Activated CD4-positive, alpha-beta T cell treated with anti-CD3 and anti-CD28 coated beads for 4 hours (primary cell): ENCODE results near the gene RPS6KA2.

Experiments
- DNase-seq, 2 donors: peaks; one replicate each; pipeline ENCODE4 v3.0.0-alpha.2; 2020

The RPS6KA2 gene

DNA sequence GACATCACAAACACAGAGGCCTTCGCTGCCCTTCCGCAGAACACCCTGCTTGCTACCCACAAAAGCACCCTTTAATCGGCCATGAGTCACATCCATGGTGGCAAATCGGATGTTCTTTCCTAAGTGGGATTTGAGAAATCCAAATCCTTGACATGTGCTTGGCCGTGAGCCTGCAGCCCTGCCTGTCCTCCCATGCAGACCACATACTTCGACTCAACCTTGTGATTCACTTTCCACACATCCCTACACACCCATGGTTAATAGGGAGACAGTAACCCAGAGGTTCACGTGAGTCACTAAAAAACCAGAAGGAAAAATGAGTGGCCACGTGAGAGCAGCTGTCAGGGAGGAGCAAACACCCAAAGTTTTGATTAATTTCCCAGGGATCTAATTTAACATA is 59.9 kb downstream of the RPS6KA2 start:
- no peak for DNase-seq

DNA sequence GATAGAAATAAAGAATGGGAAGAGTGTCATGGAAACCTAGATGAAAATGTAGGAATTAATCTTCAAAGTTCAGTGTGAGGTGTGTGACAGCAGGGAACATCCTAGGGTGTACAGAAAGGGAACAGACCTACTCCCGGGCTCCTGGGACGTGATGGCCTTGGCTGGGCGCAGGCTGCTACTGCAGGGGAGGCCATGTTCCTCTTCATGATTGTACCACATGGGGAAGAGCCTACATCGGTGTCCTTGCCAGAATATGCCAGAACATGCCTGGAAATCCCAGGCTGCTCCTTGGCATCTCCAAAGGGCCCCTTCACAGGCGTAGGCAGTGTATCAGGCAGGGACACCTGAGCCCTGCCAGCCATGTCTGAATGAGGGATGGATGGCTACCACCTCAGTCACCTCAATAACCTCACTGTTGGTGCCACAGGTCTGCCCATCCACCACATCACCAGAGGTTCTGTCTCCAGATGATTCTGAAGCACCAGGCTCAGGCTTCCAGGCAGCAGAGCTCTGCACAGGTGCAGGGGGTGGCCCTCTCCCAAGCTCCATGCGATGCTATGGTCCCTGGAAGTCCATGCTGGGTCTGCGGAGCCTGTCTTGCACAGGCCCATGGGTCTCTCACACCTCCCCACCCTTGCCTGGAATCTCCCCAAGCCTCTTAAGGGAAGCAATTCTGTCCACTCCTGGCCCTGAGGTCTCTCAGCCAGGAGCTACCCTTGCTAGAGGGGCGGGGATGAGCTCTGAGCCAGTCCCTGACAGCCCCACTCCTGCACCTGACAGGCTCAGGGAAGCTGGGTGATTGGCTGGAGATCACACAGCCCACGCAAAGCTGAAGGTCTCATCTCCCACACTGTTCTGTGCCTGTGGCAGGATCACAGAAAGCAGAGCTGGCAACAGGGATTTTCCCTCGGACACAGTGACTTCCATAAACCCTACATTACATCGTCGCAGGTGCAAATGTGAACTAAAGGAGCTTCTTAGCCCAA is 60.7 kb downstream of the RPS6KA2 start:
- no peak for DNase-seq

DNA sequence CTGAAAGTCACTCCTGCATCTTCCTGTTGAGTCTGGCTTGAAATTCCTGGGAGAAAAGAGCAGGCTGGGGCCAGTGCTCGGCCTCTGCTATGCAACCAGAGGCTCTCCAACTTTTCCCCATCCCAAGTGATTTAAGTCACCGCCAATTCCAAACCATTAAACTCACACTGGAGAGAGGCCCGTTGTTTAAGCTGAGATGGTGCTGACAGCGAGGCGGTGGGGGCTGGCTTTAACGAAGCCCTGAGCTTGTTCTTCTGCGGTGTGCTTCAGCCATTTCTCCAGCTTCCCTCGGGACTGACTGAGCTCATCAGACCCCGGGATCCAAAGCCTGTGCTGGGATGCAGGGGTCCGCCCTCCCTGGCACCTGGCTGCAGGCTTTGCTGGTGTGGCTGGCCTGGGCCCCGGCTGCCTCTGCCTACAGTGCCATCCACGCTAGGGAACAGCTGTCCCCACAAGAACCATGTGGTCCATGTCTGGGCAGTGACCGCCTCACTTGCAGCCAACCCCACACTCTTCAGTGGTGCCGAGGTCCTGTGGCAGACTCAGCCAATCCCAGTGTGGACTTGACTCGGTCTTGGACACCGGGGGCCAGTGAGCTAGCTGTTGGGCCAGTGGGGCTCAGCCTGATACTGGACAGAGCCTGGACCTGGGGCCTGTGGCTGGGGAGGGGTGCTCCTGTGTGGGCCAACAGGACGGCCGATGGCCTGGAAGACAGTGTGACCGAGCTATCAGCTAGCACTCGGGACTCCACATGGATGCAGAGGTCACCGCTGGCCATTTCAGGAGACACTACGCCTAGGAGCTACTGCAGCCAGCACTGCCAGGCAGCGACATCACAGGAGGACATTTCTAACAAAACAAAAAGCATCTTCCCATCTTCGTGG is 61.7 kb downstream of the RPS6KA2 start:
- no peak for DNase-seq

DNA sequence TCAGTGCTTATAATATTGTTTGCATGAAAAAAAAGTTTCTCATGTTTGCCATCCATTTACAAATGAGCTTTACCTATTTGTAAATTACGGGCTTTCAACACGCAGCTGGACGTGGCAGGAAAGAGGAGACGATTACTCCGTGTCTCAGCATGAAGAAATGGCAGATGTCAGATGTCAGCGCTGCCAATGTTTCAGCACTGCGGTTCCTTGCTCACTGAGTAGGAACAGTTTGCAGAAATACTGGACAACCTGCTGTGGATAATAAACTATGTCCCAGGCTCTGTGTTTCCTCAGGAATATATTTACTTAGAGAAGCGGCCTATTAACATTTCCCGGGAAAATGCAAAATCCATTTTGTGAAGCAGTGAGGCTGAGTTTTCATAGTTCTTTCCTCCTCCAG is 63.2 kb downstream of the RPS6KA2 start:
- no peak for DNase-seq

DNA sequence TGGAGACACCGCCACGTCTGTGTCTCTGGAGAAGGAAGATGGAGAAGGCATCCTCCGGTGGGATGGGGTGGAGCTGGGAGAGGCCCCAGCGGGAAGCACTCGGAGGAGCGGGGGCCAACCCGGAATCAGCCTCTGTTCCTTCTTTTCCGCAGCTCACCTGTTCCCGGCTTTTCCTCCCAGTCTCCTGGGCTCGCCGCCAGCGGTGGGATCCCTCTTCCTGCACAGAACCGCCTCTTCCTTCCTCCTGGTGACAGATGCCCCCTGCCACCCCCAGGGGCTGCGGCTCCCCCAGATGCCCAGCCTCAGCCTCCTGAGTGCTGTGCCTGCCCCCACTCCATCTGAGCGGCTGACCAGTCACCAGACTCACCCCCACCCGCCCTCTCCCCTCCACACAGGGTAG is 63.9 kb downstream of the RPS6KA2 start:
- DNase-seq, result no peak

DNA sequence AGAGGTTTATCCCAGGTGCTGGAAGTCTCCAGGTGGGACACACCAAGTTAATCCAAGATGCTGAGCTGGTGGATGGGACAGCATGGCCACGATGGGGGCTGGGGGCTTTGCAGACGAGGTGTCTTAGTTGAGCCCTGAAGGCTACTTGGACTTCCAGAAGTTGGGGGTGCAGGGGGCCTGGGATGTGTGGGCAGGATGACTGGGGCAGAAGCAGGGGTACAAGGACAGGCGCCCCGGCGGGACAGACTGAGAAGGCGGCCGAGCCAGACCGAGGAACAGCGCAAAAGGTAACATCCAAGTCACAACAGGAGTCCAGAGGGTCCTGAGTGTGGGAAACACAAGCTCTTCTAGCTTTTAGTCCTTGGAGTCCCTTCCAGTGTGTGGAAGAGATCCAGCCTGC is 64.3 kb downstream of the RPS6KA2 start:
- DNase-seq, result no peak

DNA sequence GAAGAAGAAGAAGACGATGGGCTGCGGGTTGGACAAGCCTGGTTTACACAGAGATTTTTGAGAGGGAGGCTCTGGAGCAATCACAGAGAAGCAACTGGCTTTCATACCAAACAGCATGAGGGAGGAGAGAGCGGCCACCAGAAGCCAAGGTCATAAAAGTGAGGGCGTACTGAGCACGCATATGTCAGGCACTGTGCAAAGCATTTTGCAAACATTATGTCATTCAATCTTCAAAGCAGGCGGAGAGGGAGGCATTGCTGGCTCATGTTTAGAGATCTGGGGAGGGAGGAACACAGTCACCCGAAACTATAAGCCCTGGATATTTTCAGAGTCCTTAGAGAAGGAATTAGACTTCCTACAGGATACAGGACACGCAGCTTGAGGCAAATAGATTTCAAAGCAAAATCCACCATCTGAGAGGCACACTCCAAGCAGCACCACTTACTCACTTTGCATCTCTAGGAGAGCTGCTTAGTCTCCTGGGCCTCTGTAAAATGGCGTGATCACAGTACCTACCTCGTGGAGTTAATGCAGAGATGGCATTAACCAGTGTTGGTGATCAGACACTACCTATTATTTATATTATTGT is 65.2 kb downstream of the RPS6KA2 start:
- no peak for DNase-seq

DNA sequence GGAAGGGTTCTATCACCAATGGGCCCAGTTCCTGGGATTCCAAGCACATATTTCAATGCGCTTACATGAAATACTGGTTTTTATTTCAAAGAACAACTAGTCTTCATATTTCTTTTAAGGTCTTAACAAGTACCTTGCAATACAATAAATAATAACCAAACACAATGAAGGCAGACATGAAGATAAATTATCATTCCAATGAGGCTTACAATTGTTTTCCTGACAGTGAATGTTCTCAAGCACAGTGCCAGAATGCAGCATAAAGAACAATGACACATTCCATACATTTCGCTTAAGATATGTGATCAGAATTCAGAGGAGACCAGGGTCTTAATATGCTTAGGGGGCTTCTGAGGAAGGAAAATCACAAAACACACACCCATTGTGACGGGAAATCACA is 66.8 kb downstream of the RPS6KA2 start:
- no peak for DNase-seq

DNA sequence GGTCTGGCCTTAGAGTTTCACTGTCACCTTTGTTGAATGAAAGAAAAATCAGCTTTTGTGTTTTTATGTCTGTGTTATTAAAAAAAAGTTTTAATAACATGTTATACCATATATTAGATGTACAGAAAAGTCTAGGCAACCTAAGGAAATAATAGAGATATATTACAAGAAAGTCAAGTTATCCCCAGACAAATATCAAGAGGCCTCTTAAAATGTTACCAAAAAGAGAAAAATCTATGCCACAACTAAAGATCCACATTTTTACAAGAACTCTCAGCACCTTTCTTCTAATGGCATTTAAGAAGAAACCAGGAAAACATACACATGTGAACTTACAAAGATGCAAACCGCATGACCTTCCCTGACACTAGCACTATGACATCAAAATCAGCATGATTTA is 67.4 kb downstream of the RPS6KA2 start:
- DNase-seq, result no peak

DNA sequence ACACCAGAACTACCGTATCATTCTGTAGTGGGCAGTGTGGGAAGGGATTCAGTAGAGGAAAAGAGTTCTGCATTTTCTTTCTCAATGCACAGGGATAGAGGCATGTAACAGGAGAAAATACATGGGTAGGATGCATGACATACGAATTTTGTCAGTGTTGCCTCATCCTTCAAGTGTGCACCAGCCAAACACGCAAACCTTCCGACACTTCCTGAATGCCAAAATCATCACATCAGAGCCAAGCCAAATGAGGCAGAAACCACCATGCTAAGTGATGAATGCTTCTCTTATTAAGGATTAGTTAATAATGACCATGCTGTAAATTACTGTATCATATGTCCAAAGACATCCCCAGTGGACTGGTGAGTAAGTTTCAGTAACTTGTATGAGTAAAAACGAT is 67.8 kb downstream of the RPS6KA2 start:
- DNase-seq, result no peak

DNA sequence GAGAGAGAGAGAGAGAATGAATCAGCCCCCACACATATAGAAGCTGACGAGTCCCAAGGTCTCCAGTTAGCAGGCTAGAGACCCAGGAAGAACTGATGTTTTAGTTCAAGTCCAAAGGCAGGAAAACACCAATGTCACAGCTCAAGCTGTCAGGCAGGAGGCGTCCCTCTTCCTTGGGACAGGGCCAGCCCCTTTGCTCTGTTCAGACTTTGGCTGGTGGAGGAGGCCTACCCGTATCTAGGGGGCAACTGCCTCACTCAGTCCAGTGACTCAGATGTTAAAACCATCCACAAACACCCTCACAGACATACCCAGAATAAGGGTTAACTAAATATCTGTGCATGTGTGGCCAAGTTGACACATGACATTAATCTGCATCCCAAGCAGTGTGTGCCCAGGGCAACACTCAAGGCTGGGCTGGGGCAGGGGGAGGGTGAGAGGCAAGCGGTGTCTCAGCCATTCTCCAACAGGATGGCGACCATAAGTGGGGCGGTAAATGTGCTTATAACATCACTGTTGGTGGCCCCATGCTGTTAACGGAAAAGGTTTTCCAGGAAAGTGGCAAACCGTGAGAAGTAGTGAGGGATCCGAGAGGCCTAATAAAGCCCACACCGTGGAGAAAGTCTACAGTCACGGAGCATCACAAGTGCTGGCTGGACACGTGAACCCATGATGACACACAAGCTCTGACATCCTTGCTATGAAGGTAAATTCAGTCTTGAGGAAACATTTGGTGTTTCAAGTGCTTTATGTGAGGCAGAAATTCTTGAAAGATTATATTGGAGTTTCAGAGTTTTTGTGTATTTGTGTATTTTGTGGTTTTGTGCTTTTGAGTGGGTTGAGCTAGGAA is 68.7 kb downstream of the RPS6KA2 start:
- DNase-seq, result no peak

DNA sequence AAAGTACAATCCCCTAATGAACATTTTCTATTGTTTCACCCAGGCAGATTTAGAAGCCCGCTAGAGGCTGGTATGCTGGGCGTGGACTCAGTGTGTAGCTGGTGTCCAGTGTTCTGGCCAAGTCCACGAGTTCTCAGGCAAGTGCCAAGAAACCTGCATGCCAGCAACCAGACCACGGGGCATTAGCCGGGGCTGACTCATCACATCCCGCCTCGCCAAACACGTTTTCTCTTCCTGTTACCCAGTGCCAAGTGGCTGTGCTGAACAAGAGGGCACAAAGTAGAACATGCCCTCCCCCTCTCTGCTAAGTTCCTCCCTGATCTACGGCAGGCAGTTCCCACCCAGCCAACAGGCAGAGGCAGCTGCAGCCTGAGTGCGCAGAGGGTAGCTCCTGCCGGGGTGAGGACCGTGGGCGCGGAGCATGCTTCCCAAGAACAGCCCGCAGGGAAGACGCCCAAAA is 70.2 kb downstream of the RPS6KA2 start:
- DNase-seq, result no peak

DNA sequence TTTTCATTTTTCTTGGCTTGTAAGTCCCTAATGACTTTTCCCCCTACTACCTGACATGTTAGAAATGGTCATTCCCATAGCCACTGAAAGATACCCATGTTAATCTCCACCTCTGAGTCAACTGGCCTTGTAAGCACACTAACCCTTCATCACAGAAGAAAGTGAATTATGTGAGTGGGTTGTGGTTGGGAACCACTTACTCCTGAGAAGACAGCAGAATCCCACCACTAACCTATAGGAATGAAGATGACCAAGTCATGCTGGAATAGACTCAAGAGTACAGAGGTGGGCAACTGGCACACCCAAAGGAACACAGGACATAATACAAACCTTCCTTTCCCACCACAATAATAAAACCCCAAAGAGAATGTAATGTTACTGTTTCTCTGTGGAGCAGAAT is 70.7 kb downstream of the RPS6KA2 start:
- no peak for DNase-seq

DNA sequence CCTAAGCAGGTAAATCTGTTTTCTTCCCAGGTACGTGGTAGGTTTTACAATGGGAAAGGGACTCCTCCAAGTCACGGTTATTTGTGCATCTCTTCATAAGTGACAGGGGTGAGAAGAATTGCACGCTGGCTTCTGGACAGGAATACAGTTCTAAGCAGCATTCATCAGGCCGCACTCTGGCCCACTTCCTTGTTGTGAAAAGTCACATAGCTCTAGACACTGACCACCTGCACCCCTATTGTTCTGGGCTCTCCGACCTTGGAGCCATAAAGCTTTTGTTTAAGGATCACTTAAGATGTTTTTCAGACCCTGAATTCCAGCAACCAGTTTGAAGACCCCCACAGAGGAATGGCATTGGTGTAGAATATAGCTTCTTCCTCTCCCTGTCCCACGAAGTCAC is 72.0 kb downstream of the RPS6KA2 start:
- no peak for DNase-seq

DNA sequence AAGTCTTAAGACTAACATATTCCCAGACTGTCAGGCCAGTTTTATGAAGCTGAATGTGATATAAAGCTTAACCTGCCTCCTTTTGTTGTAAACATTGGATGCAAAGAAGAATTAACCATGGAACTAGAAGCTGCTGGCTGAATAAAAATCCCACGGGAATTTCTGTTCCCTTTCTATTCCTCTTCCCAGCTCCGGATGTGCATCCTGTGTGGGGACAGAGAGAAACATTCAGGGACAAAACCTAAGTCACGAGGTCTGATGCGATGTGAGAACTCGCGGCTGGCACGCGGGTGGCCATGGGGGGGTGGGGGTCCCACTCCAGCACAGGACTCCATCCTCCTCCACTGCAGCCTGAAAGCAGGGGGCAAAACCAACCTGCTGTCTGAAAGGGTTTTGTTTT is 72.7 kb downstream of the RPS6KA2 start:
- DNase-seq, result no peak

DNA sequence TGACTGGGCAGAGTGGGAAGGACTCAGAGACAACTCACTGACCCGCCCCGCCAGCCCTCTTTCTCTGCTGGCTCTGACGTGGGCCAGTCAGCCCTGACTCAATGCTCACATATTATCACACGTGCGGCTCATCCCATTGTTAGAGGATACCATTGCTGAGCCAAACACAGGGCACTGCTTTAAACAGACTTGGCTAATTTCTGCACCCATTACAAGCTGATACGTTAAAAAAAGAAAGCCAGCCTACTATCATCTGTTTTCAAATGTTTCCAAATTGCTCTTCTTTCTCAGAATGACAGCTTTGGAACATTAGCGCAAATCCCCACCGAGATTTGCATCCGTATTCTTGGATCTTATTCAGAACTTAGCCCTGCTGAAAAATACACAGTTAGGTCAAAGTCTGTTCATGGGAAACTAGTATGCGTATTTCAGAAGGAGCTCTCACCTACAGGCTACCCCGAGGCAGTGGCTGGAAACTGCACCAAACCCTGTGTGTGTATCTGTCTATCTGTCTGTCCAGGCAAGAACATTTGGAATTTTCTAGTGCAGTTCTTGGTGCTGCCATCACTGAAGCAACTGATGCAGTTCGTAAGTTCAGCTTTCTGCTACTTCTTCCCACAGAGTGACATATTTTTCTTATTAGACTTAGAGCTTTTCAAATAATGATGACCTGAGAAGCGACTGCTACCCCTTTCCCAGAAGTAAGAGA is 73.3 kb downstream of the RPS6KA2 start:
- no peak for DNase-seq

DNA sequence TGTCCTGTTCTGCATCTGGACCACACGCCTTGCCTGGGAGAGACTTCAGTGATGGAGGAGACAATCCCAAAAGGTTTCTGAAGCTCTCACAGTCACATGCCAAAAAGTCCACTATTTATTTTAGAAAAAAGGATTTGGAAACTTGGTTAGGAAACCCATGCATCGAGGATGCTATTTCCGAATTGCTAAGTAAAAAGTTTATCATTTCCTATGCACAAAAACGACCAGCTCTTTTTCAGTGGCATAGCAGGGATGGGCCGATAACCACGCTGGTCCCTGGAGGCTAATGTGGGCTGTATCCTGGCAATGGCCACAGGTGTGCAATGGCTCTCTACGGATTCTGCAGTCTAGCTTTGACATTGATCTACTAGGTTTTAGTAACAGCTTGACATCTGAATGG is 74.5 kb downstream of the RPS6KA2 start:
- no peak for DNase-seq

DNA sequence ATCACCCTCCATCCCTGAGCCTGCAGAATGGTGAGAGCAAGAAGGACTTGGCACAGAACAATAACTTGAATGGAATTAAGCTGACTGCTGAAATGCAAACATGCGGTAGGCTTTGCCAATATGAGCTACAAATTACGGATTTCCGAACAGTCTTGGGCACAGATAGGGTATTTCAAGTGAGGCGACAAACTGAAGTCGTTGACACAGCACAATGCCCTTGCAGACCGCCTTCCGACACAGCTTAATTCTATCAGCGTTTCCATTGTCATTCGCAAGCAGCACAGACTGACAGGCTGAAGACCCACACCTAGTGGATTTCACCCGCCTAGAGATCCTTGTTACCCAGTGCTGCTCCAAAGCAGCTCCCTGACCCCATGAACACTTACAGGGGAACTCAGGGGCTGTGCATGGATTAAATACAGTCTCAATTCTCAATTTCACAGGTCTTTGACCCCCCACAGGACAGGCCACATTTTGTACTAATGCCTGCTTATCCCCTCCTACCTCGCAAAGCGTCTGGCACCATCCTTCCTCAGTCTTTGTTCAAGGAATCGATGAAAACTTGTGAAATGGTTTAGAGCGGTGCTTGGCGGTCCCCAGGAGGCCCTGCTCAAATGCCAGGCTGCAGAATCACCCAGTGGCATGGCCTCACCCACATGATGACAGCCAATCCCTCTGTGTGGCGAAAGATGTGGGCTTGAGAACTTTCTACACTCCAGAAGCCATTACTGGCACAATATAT is 75.1 kb downstream of the RPS6KA2 start:
- no peak for DNase-seq

DNA sequence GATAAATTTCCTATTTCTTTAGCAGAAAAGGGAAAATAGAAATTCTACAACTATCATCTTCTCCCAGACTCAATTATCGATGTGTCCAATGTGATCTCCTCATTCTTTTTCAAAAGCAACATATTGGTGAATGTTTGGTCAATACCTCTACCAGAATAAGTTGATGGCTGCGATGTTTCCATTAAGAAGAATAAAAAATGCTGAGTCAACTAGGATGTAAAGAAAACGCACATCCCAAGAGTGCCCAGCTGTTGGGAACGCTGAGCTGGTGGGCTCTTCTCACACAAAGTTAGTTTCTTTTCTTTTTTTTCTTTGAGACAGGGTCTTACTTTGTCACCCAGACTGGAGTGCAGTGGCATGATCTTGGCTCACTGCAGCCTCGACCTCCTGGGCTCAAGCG is 80.4 kb downstream of the RPS6KA2 start:
- no peak for DNase-seq

DNA sequence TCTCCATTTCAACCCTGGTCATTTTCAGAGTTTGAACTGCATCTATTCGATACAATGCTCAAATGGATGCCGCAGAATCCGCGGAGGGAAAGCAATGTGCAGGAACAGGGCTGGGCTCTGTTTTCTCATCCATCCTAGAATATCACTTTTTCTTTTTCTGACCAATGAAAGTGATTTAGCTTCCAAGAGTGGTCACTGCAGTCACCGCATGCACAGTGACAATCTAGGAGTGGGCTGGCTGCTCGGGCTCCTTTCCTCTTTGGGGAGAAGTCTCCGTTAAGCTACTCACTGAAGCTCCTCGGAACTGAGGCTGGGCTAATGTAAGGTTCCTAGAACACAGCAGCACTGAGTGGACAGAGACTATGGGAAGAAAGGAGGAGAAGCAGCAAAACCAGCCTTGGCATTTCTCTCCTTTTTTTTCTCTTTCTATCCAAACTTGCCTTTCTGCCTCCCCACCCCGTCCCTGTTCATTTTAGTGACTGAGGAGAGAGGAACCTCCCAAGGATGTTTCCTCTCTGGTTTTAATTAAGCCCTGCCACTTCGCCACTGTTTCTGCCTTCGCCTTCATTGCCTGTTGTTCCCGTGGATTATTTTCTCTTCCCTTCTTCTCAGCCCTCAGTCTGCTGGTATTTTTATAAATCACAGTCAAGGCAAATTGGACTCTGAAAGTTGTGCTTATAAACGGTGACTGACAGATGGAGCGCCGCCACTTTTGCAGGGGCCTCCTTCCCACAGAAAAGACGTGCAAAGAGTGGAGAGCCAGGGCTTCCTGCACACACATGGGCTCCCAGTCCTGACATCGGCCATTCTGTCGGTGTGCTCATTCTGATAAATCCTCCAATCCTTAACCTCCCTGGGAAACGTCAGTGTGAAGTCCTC is 81.7 kb downstream of the RPS6KA2 start:
- DNase-seq, result no peak
